Activated T-helper 1 cell treated with Interleukin-2 at 50 U/mL for 16 hours (primary cell): ENCODE results near the gene TJAP1.
"Not testable (repeated sequence)": the region's sequence is repeated elsewhere in the genome, so short reads cannot be mapped to it uniquely, and the experiment has no call there.

ENCODE experiments used
- DNase-seq: peaks from one replicate; pipeline ENCODE4 v3.0.0-alpha.2; 2020; ENCODE audit warnings: low read depth

The TJAP1 gene

DNA sequence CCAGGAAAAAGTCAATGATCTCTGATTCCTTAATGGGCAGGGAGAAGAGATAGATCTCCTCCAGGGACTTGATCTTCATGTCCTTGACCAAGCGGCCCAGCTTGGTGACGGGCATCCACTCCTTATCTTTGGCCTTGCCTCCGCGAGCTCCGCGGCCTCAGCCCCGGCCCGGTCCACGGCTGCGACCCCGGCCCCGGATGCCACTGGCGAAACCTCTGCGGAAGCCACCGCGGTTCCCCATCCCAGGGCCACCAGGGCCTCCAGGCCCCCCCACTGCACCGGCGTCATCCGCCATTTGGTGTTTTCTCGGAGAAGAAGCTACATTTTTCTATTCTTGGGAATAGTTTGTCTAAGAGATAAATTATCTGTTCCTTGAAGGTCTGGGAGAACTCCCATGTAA is 62.0 kb downstream of the TJAP1 start:
- DNase-seq: not testable (repeated sequence)

GRCh38 chr6:43540507-43540906 is 63.1 kb downstream of the TJAP1 start:
- no peak for DNase-seq

DNA sequence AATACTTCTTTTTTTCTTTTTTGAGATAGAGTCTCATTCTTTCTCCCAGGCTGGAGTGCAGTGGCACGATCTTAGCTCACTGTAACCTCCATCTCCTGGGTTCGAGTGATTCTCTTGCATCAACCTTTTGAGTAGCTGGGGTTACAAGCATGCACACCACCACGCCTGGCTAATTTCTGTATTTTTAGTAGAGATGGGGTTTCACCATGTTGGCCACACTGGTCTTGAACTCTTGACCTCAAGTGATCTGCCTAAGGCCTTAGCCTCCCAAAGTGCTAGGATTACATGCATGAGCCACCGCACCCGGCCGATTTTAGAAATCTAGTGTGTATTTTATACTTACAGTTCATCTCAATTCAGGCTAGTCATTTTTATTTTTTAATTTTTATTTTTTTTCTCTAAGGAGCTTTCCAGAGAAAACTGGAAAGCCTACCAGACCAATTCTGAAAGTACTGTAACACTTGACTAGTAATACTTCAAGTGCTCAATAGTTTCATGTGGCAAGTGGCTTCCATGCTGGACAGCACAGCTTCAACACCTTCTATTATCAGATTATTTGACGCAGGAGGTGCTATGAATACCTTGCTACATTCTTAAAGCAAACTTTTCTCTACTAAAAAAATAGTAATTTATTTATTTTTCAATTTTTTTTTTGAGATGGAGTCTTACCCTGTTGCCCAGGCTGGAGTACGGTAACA is 64.6 kb downstream of the TJAP1 start:
- no peak for DNase-seq

DNA sequence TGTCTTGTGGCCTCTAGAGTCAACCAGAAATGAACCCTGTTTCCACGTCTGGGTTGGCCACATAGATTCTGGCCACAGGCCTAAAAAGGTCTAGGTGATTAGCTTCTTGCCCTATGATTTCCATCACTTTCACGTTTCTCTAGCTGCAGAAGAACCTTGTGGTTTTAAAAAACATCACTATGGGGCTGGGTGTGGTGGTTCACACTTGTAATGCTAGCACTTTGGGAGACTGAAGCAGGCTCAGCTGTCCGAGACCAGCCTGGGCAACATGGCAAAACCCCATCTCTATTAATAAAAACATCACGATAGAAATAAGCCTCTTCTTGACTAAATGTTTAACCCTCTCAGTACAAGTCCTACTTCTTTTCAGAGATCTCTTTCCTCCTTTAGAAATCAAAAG is 67.1 kb downstream of the TJAP1 start:
- no peak for DNase-seq

GRCh38 chr6:43547222-43547621 is 69.9 kb downstream of the TJAP1 start:
- no peak for DNase-seq
